Heart right ventricle (tissue), 16 donors: ENCODE data around the gene AVPR1B. TPM values are rescaled to one million over a fixed set of nuclear protein-coding genes. Genes with fewer than 3 reads are reported as not detected.

ENCODE experiments used
- ATAC-seq, 8 donors: fragments of 200-7000 bp; cut with Tn5 transposase; one replicate each; pipeline ENCODE4 v1.9.1; 2020; ENCODE audit warnings: mild to moderate bottlenecking in 8 of 8, moderate library complexity in 8 of 8, moderate number of reproducible peaks in 1 of 8
- DNase-seq, 2 donors: peaks; one replicate each; pipeline ENCODE4 v3.0.0-alpha.2; 2020
- H3K27ac ChIP-seq, 10 donors: fragments of 200-600 bp; sonication (generic) in 2 of 10; one replicate each; pipeline versions ENCODE4 v1.5.0 to v1.8.0; 2020 to 2022; ENCODE audit warnings: mild to moderate bottlenecking in 3 of 10
- H3K27me3 ChIP-seq, 7 donors: fragments of 200-600 bp; one replicate each; pipeline ENCODE4 v1.8.0; 2021 to 2022; ENCODE audit warnings: mild to moderate bottlenecking in 2 of 7
- H3K36me3 ChIP-seq, 9 donors: fragments of 200-600 bp; sonication (generic) in 1 of 9; one replicate each; pipeline versions ENCODE4 v1.5.0 to v1.8.0; 2020 to 2022; ENCODE audit warnings: mild to moderate bottlenecking in 2 of 9
- H3K4me1 ChIP-seq, 9 donors: fragments of 200-600 bp; sonication (generic) in 1 of 9; one replicate each; pipeline versions ENCODE4 v1.5.0 to v1.8.0; 2020 to 2022; ENCODE audit warnings: mild to moderate bottlenecking in 4 of 9
- H3K4me3 ChIP-seq, 10 donors: fragments of 200-600 bp; sonication (generic) in 2 of 10; one replicate each; pipeline versions ENCODE4 v1.5.0 to v1.8.0; 2020 to 2022; ENCODE audit warnings: mild to moderate bottlenecking in 7 of 10, moderate library complexity in 2 of 10
- H3K9me3 ChIP-seq, 11 donors: fragments of 200-600 bp in 10 of 11; sonication (generic) in 2 of 11; one replicate each; pipeline versions ENCODE4 v1.5.0 to v1.8.0; 2013 to 2022; ENCODE audit warnings: mild to moderate bottlenecking in 2 of 11, control low read depth in 1 of 11, moderate library complexity in 1 of 11
- WGBS, 2 donors: extraction: QIAGEN DNeasy Blood & Tissue Kit; methylation state at CpG; one replicate each; pipeline ENCODE4 v1.1.7; 2013; ENCODE audit warnings: inconsistent platforms in 1 of 2; 5-methylcytosine and 5-hydroxymethylcytosine counted together
- intact Hi-C, 10 donors: fragments of 100-400 bp; cut with DNase I; formaldehyde crosslinking; loops; one replicate each; pipeline versions ENCODE4 v1.11.1 to v1.14.2; 2022
- polyA plus RNA-seq, 2 donors: library from polyadenylated mRNA; stranded (reverse); fragments of 200-250 nt; gene quantifications; one replicate each; pipeline ENCODE4 v1.2.3, GENCODE V29; 2013
- total RNA-seq, 10 donors: library from RNA; stranded (reverse); fragmentation: NEBNext Ultra II Directional in 3 of 10; extraction: Animal tissue kit (Norgen Biotek cat#: 25700) in 3 of 10; gene quantifications; one replicate each; pipeline versions ENCODE4 v1.2.1 to v1.2.4, GENCODE V29; 2021 to 2023
- TF ChIP-seq, protein P1 (sequence below), 9 donors: fragments of 200-600 bp; sonication (generic) in 2 of 9; IDR thresholded peaks; one replicate each; pipeline versions ENCODE4 v1.5.0 to v1.8.0; 2021 to 2022; ENCODE audit warnings: antibody characterized with exemption in 9 of 9, mild to moderate bottlenecking in 5 of 9, moderate library complexity in 1 of 9
- donor health status: Arrhythmogenic right ventricular cardiomyopathy.
- donor health status: ischemic (EF 13 %, LVEDD 7.1; RV severe dilation, severe dysfunction).
- donor health status: healthy with polysubstance abuse.
- donor health status: DM: no; HTN: yes; CAD: no.
- donor health status: DM: no; HTN: no; CAD: no.
- donor health status: ischemic (EF 25% LVEDD 6.9; RV normal size, moderate dysfunction).
- donor health status: ischemic (EF 25% LVEDD 5.7; RV mildly dilated, moderate dysfunction).
- donor health status: healthy.
- donor health status: DM: yes; HTN: yes; CAD: no.
- donor health status: Ischemic cardiomyopathy.
- donor health status: ischemic (EF 35%, LVEDD 5.7; RV mildly dilated, moderate dysfunction).
- donor health status: nonischemic (EF 11% LVEDD 7.7; RV severe dilation, severe dysfunction).
- donor health status: DM: yes; HTN: yes; CAD: no.
- donor health status: PGD.
- donor health status: ischemic (EF 29% LVEDD 5.4; RV normal size, mild dysfunction).
- donor health status: nonischemic (EF 23%, LVEDD 6.1; RV moderate dilation, normal function).

The AVPR1B gene
- total and polyA plus RNA-seq, 12 donors = not detected

DNA sequence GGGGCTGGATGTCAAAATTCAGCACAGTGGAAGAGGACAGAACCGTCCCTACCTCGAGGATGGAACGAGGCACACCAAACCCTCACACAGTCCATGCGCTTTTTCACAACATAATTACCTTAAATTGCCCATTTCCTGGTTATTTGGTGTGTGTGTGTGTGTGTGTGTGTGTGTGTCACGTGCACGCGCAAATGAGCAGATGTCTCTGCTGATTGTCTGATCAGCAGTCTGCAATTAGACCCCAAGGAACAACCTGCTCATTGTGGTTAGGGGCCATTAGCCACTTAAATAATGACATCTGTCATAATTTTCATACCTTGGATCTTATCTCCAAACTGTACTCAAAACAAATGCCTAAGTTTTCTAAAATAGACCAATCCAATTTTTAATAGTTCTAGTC is 23.2 kb downstream of the AVPR1B start:
- Histone ChIP-seq H3K4me1 (peaks cover 0 to 3% (median 0%) of the 10 kb centered on the region in 9 donors), H3K27me3 (peaks cover 0 to 19% (median 0%) of the 10 kb centered on the region in 7 donors), H3K9me3 (no peaks in the 10 kb centered on the region), H3K27ac (no peak overlapping the region), H3K4me3 (no peak overlapping the region), H3K36me3 (no peaks in the 10 kb centered on the region)
- 80 to 85% methylated on average over 7 of the region's 7 CpGs for WGBS, 2 donors
- TF ChIP-seq, protein P1, sequence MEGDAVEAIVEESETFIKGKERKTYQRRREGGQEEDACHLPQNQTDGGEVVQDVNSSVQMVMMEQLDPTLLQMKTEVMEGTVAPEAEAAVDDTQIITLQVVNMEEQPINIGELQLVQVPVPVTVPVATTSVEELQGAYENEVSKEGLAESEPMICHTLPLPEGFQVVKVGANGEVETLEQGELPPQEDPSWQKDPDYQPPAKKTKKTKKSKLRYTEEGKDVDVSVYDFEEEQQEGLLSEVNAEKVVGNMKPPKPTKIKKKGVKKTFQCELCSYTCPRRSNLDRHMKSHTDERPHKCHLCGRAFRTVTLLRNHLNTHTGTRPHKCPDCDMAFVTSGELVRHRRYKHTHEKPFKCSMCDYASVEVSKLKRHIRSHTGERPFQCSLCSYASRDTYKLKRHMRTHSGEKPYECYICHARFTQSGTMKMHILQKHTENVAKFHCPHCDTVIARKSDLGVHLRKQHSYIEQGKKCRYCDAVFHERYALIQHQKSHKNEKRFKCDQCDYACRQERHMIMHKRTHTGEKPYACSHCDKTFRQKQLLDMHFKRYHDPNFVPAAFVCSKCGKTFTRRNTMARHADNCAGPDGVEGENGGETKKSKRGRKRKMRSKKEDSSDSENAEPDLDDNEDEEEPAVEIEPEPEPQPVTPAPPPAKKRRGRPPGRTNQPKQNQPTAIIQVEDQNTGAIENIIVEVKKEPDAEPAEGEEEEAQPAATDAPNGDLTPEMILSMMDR (IDR thresholded peaks at IDR 0.05) = no peak
- DNase-seq = no peak
- intact Hi-C loops = no loop called here
- no peak for ATAC-seq

DNA sequence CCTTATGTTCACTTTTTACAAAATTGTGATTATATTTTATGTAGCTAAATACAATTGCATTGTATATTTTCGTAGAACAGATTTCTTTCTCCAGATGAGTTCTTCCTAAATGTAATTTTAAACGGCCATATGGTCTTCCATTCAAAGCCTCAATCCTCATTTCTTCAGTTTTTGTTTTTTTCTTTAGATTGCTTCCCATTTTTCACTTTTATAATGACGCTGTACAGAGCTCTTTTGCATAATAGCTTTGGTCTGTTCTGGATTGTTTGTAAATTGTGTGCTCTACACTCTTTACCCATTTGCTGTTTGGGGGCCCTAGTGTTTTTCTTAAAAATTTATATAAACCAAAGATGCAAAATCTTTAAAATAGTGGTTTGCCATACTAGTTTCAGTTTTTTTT is 27.8 kb downstream of the AVPR1B start:
- intact Hi-C loops = no loop called here
- 79 to 93% methylated on average over 3 of the region's 3 CpGs for WGBS, 2 donors
- no peak for ATAC-seq

DNA sequence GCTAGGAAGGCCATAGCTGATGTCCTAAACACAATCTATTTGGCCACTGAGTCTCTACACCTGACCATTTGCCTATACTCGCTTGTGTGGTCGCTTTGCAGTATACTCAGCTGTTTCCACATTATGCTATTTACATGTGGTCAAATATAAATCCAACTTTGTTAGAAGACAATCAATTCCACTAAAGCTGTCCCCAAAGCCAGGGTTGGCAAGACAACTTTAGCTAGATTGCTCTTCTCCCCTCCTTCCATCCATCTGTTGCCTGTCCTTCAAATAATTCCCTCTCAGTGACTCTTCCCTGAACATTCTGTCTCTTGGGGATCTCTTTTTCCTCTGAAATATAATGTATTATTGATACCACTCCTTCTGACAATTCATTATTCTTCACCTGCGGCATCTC is 30.1 kb downstream of the AVPR1B start:
- H3K27ac ChIP-seq = no peak overlapping the region
- no peaks in the 10 kb centered on the region for H3K27me3 ChIP-seq
- H3K36me3 ChIP-seq = no peaks in the 10 kb centered on the region
- intact Hi-C loops = no loop called here
- no peak overlapping the region for H3K4me3 ChIP-seq
- no peaks in the 10 kb centered on the region for H3K9me3 ChIP-seq
- peaks cover 0 to 8% (median 0%) of the 10 kb centered on the region in 9 donors for H3K4me1 ChIP-seq
- WGBS, 2 donors = 94 to 96% methylated on average over 3 of the region's 3 CpGs
- TF ChIP-seq, protein P1 (IDR thresholded peaks at IDR 0.05) = no peak
- no peak for ATAC-seq
- DNase-seq = no peak

More for the DNA sequence above, 27.8 kb downstream of the AVPR1B start:
- no peak overlapping the region for H3K4me3 ChIP-seq
- no peaks in the 10 kb centered on the region for H3K36me3 ChIP-seq
- TF ChIP-seq, protein P1 (IDR thresholded peaks at IDR 0.05) = no peak
- H3K4me1 ChIP-seq = no peaks in the 10 kb centered on the region
- H3K27me3 ChIP-seq = no peaks in the 10 kb centered on the region
- DNase-seq = no peak
- no peaks in the 10 kb centered on the region for H3K9me3 ChIP-seq
- H3K27ac ChIP-seq = no peak overlapping the region

DNA sequence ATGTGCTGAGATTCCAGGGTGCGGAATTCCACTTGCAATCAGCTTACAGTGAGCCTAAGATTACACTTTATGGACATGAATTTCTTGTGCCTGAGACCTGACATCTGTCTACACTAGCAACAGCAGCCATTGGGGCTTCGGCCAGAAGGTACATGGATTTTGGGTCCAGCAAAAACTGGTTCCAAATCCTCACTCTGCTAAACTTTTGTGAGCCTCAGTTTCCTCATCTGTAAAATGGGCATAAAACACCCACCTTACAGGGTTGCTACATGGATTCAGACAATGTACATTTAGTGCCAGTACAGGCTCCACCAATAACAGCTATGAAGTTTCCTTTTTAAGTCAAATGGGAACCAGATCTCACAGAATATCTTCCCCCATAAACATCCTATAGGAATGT is 33.4 kb downstream of the AVPR1B start:
- 91 to 96% methylated on average over 2 of the region's 2 CpGs for WGBS, 2 donors

More for the DNA sequence above, 33.4 kb downstream of the AVPR1B start:
- no peak overlapping the region for H3K27ac ChIP-seq
- ATAC-seq = no peak
- H3K9me3 ChIP-seq = no peaks in the 10 kb centered on the region
- peaks cover 0 to 5% (median 0%) of the 10 kb centered on the region in 7 donors for H3K27me3 ChIP-seq
- peaks cover 0 to 8% (median 0%) of the 10 kb centered on the region in 9 donors for H3K4me1 ChIP-seq
- no peaks in the 10 kb centered on the region for H3K36me3 ChIP-seq
- TF ChIP-seq, protein P1 (IDR thresholded peaks at IDR 0.05) = no peak
- H3K4me3 ChIP-seq = no peak overlapping the region
- intact Hi-C loops = no loop called here
- no peak for DNase-seq
